Thyroid gland (tissue), 4 donors: ENCODE measurements around the gene LIX1L.

Source experiments
- POLR2A ChIP-seq, 2 donors: fragments of 450-650 bp; IDR thresholded peaks; one replicate each; pipeline ENCODE4 v1.6.1; 2017; ENCODE audit warnings: antibody characterized with exemption in 2 of 2, mild to moderate bottlenecking in 2 of 2, moderate library complexity in 1 of 2
- TF ChIP-seq, protein P1 (sequence below), 6 experiments: fragments of 200-600 bp in 3 of 6; fragments of 450-650 bp in 3 of 6; sonication (generic) in 3 of 6; IDR thresholded peaks; one replicate each; pipeline ENCODE4 v1.5.1; 2016 to 2019; ENCODE audit warnings: antibody characterized with exemption in 6 of 6, mild to moderate bottlenecking in 2 of 6, inconsistent platforms in 1 of 6, moderate library complexity in 1 of 6

DNA sequence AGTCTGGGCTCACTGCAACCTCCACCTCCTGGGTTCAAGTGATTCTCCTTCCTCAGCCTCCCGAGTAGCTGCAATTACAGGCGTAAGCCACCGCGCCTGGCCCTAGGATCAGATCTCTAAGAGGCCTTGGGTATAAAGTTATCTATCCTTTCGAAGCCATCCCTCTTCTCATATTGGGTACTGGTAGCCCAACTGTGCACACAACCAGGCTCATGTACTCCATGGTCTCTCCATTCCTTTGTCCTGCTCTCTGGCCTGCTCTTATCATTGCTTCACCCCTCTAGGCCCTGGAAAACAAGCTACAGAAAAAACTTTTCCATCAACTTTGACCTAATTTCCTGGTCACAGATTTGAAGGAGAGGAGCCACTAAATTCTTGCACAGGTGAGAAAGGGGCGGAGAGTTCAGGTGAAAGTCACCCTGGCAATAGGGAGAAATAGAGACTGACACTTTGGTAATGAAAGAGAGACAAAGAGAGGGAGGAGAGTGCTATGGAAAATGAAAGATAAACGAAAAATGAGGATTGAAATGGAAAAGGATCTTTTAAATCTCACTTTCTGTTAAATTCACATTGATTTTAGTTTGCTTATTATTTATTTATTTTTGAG lies 32.5 kb upstream of the LIX1L start:
- TF ChIP-seq, protein P1, sequence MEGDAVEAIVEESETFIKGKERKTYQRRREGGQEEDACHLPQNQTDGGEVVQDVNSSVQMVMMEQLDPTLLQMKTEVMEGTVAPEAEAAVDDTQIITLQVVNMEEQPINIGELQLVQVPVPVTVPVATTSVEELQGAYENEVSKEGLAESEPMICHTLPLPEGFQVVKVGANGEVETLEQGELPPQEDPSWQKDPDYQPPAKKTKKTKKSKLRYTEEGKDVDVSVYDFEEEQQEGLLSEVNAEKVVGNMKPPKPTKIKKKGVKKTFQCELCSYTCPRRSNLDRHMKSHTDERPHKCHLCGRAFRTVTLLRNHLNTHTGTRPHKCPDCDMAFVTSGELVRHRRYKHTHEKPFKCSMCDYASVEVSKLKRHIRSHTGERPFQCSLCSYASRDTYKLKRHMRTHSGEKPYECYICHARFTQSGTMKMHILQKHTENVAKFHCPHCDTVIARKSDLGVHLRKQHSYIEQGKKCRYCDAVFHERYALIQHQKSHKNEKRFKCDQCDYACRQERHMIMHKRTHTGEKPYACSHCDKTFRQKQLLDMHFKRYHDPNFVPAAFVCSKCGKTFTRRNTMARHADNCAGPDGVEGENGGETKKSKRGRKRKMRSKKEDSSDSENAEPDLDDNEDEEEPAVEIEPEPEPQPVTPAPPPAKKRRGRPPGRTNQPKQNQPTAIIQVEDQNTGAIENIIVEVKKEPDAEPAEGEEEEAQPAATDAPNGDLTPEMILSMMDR (IDR thresholded peaks at IDR 0.05): no peak
- TF ChIP-seq POLR2A (IDR thresholded peaks at IDR 0.05): peak in 1 of 2 donors; percentile 69
